ENCODE data around the gene EPB41. TPM values are rescaled to one million over a fixed set of nuclear protein-coding genes. Genes with fewer than 3 reads are reported as not detected.

EPB41 gene
- total and polyA plus RNA-seq, 2 of the 8 experiments (the other 6 are each of a cell fraction or from before 2014, with no cell fraction given), result 36.7 to 109 TPM

DNA sequence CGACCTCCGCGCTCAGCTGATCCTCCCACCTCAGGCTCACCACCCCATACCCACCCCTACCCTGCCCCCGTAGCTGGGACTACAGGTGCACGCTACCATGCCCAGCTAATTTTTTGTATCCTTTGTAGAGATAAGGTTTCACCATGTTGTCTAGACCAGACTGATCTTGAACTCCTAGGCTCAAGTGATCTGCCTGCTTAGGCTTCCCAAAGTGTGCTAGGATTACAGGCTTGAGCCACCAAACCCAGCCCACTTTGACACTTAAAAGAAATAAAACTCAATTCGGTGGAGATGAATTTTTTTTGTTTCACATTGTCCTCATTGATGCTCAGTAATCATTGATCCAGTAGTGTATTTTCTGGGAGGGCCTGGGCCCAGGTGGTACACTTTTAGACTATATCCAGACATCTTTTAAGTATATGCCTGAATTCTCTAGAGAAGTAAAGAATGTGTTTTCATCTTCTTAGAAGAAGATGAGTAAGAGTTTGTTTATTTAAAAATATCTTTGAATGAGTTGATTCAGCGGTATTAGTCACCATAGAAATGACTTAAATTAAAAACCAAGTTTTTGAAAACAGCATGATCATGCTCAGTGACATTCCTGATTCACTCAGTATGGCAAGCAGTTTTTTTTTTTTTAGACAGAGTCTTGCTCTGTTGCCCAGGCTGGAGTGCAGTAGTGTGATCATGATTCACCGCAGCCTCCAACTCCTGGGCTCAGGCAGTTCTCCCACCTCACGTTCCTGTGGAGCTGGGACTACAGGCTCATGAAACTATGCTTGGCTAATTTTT is 57.8 kb downstream of the EPB41 start:
- H2BK12ac ChIP-seq (ENCODE audit: low read depth, low read length), result no peak overlapping the region
- no peak overlapping the region for H3K27ac ChIP-seq (ENCODE audit: low read depth, low read length)
- WGBS, 2 experiments (ENCODE audit: extremely low coverage in 1 of 2, insufficient coverage in 1 of 2, insufficient read length in 1 of 2, insufficient replicate concordance in 2 of 2, low coverage in 1 of 2, low lambda C conversion rate in 2 of 2, missing lambda C conversion rate in 1 of 2), result 92% methylated on average over 9 of the region's 9 CpGs; no CpG with 5 or more reads in 1 of the 2 experiments
- no peak for TF ChIP-seq CREB1 (IDR thresholded peaks at IDR 0.05)
- TF ChIP-seq BCL11A (IDR thresholded peaks at IDR 0.05; ENCODE audit: low read depth in 2 of 2, low read length in 2 of 2), result no peak
- TF ChIP-seq, protein P1, sequence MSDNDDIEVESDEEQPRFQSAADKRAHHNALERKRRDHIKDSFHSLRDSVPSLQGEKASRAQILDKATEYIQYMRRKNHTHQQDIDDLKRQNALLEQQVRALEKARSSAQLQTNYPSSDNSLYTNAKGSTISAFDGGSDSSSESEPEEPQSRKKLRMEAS (IDR thresholded peaks at IDR 0.05), result no peak
- TF ChIP-seq EP300 (IDR thresholded peaks at IDR 0.05; ENCODE audit: borderline replicate concordance in 1 of 2, low read depth in 2 of 2, low read length in 2 of 2), result no peak
- no peak for TF ChIP-seq TAF1 (IDR thresholded peaks at IDR 0.05; ENCODE audit: low read depth, low read length)
- TF ChIP-seq CTBP2 (IDR thresholded peaks at IDR 0.05; ENCODE audit: borderline replicate concordance, insufficient read depth, insufficient read length, low read length), result no peak
- TF ChIP-seq, protein P2, sequence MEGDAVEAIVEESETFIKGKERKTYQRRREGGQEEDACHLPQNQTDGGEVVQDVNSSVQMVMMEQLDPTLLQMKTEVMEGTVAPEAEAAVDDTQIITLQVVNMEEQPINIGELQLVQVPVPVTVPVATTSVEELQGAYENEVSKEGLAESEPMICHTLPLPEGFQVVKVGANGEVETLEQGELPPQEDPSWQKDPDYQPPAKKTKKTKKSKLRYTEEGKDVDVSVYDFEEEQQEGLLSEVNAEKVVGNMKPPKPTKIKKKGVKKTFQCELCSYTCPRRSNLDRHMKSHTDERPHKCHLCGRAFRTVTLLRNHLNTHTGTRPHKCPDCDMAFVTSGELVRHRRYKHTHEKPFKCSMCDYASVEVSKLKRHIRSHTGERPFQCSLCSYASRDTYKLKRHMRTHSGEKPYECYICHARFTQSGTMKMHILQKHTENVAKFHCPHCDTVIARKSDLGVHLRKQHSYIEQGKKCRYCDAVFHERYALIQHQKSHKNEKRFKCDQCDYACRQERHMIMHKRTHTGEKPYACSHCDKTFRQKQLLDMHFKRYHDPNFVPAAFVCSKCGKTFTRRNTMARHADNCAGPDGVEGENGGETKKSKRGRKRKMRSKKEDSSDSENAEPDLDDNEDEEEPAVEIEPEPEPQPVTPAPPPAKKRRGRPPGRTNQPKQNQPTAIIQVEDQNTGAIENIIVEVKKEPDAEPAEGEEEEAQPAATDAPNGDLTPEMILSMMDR (IDR thresholded peaks at IDR 0.05; ENCODE audit: control extremely low read depth in 1 of 3, insufficient read depth in 1 of 3, low read depth in 1 of 3, low read length in 3 of 3), result no peak
- TF ChIP-seq CHD2 (IDR thresholded peaks at IDR 0.05; ENCODE audit: low read length), result no peak
- no peak for TF ChIP-seq TEAD4 (IDR thresholded peaks at IDR 0.05; ENCODE audit: low read depth, low read length)
- TF ChIP-seq SIX5 (IDR thresholded peaks at IDR 0.05; ENCODE audit: low read depth, low read length), result no peak

More for the DNA sequence above, 57.8 kb downstream of the EPB41 start:
- POLR2A ChIA-PET (ENCODE audit: partially characterized antibody), result interaction anchor here (0.5 to 0.8 kb wide), 2 partner anchors 55 to 56 kb away, joined by 3 to 5 read pairs; no protein-coding TSS in a partner anchor
- Histone ChIP-seq H2BK120ac (replicated peaks; ENCODE audit: low read depth, low read length) (no peak overlapping the region), H2BK15ac (ENCODE audit: low read length) (no peak overlapping the region), H3K4ac (replicated peaks; ENCODE audit: insufficient read length, low read depth, low read length) (no peak overlapping the region), H4K20me1 (replicated peaks in 1 of 2; ENCODE audit: control insufficient read depth in 1 of 2, insufficient read depth in 2 of 2, low read length in 2 of 2) (no peaks in the 10 kb centered on the region), H3K18ac (ENCODE audit: extremely low read depth, low read length) (no peak overlapping the region), H3K23ac (ENCODE audit: insufficient read length) (no peak overlapping the region), H2BK5ac (ENCODE audit: low read depth, low read length) (no peak overlapping the region), H3K4me2 (ENCODE audit: insufficient read depth in 1 of 2, low read depth in 2 of 2, low read length in 2 of 2) (no peak overlapping the region), H3K23me2 (ENCODE audit: low read depth, low read length) (no peaks in the 10 kb centered on the region), H4K8ac (ENCODE audit: extremely low read depth, insufficient read depth, low read length) (no peak overlapping the region), H3K36me3 (ENCODE audit: control insufficient read depth in 2 of 4, insufficient read depth in 4 of 4, low read length in 3 of 4) (no peaks in the 10 kb centered on the region), H3K79me1 (ENCODE audit: low read depth, low read length) (no peaks in the 10 kb centered on the region), H4K91ac (replicated peaks; ENCODE audit: insufficient read length, low read length) (no peak overlapping the region), H3K9me3 (ENCODE audit: insufficient read depth in 2 of 2, low read depth in 1 of 2, low read length in 1 of 2) (no peaks in the 10 kb centered on the region), H2AFZ (ENCODE audit: low read length) (no peak overlapping the region), H3K14ac (ENCODE audit: insufficient read length) (no peak overlapping the region), H3K4me1 (replicated peaks in 1 of 4; ENCODE audit: control insufficient read depth in 3 of 4, insufficient read depth in 4 of 4, low read length in 3 of 4) (peaks cover 0 to 5% (median 0%) of the 10 kb centered on the region in 4 experiments; a peak in 2 of 7 replicates), H2AK5ac (ENCODE audit: low read depth, low read length) (no peak overlapping the region), H3K4me3 (ENCODE audit: extremely low read depth in 1 of 4, insufficient read depth in 2 of 4, low read depth in 3 of 4, low read length in 4 of 4) (no peak overlapping the region), H3K79me2 (ENCODE audit: control insufficient read depth in 1 of 2, insufficient read depth in 2 of 2, low read length in 2 of 2) (peaks cover 3 to 35% of the 10 kb centered on the region in 2 experiments; a peak in 2 of 4 replicates), H3K27me3 (replicated peaks in 1 of 4; ENCODE audit: control insufficient read depth in 3 of 4, extremely low read depth in 1 of 4, insufficient read depth in 3 of 4, low read length in 3 of 4) (no peaks in the 10 kb centered on the region), H3K56ac (replicated peaks; ENCODE audit: insufficient read length, low read depth, low read length) (no peak overlapping the region), H2BK20ac (ENCODE audit: low read length) (no peak overlapping the region), H3K9ac (replicated peaks in 1 of 4; ENCODE audit: extremely low read depth in 1 of 4, low read depth in 3 of 4, low read length in 3 of 4) (no peak overlapping the region), H4K5ac (ENCODE audit: insufficient read length, low read depth, low read length) (no peak overlapping the region)
- FAIRE-seq, result no peak
- CTCF ChIA-PET (ENCODE audit: partially characterized antibody), result interaction anchor here (0.6 to 1.1 kb wide), 2 partner anchors 84 to 95 kb away, joined by 3 to 4 read pairs; no protein-coding TSS in a partner anchor
- no peak for DNase-seq (ENCODE audit: low read depth in 1 of 2, low spot score in 2 of 2)
